RWPE2 (cell line): ENCODE measurements around the gene WLS.

Experiments
- ATAC-seq: fragments of 200-7000 bp; cut with Tn5 transposase; 3 replicates; pipeline ENCODE4 v1.9.1; 2021; ENCODE audit warnings: low read depth
- DNase-seq: peaks from one replicate; pipeline ENCODE4 v3.0.0-alpha.2; 2020; ENCODE audit warnings: low spot score
- H3K27ac ChIP-seq: fragments of 450-650 bp; 2 replicates; pipeline ENCODE4 v1.5.1; 2017; ENCODE audit warnings: mild to moderate bottlenecking; ENCODE audit not compliant: poor library complexity, severe bottlenecking
- H3K27me3 ChIP-seq: fragments of 250-450 bp; sonication (Bioruptor Pico); 2 replicates; pipeline ENCODE4 v1.5.1; 2021; ENCODE audit warnings: mild to moderate bottlenecking, moderate library complexity; ENCODE audit not compliant: insufficient read depth, poor library complexity, severe bottlenecking
- H3K36me3 ChIP-seq: fragments of 250-450 bp; sonication (Bioruptor Pico); 2 replicates; pipeline ENCODE4 v1.5.1; 2020; ENCODE audit warnings: low read depth, mild to moderate bottlenecking, moderate library complexity
- H3K4me1 ChIP-seq: fragments of 250-450 bp; sonication (Bioruptor Pico); 2 replicates; pipeline ENCODE4 v1.5.1; 2021; ENCODE audit warnings: mild to moderate bottlenecking, moderate library complexity; ENCODE audit not compliant: insufficient read depth, poor library complexity, severe bottlenecking
- H3K4me3 ChIP-seq: fragments of 250-450 bp; sonication (Bioruptor Pico); 2 replicates; pipeline ENCODE4 v1.5.1; 2021; ENCODE audit warnings: mild to moderate bottlenecking, moderate library complexity; ENCODE audit not compliant: severe bottlenecking
- H3K9me3 ChIP-seq: fragments of 250-450 bp; sonication (Bioruptor Pico); 2 replicates; pipeline ENCODE4 v1.5.1; 2021; ENCODE audit warnings: mild to moderate bottlenecking, moderate library complexity; ENCODE audit not compliant: severe bottlenecking
- CTCF ChIP-seq: fragments of 450-650 bp; IDR thresholded peaks from one replicate; pipeline ENCODE4 v1.5.1; 2017; ENCODE audit warnings: mild to moderate bottlenecking, moderate library complexity; ENCODE audit not compliant: poor library complexity, severe bottlenecking

WLS gene

GRCh38 chr1:68168545-68169171 lies 63.7 kb downstream of the WLS start:
- ATAC-seq = no peak

GRCh38 chr1:68167211-68167610 lies 65.1 kb downstream of the WLS start:
- no peak for TF ChIP-seq CTCF
- 0 out of 2 replicates have a peak, but pooled peaks cover 4% of the 10 kb centered on the region for H3K36me3 ChIP-seq
- ATAC-seq (no peak), DNase-seq (no peak)
- no peaks in the 10 kb centered on the region for H3K9me3 ChIP-seq
- H3K27me3 ChIP-seq = no peaks in the 10 kb centered on the region
- no peak overlapping the region for H3K27ac ChIP-seq
- H3K4me1 ChIP-seq = no peaks in the 10 kb centered on the region
- H3K4me3 ChIP-seq = no peak overlapping the region

More at GRCh38 chr1:68168545-68169171, 63.7 kb downstream of the WLS start:
- Histone ChIP-seq H3K4me3 (no peak overlapping the region), H3K27me3 (no peaks in the 10 kb centered on the region), H3K4me1 (peaks cover 4% of the 10 kb centered on the region), H3K27ac (no peak overlapping the region), H3K9me3 (no peaks in the 10 kb centered on the region), H3K36me3 (0 out of 2 replicates have a peak, but pooled peaks cover 4% of the 10 kb centered on the region)
- no peak for DNase-seq
- TF ChIP-seq CTCF = no peak

- ATAC-seq (no peak), DNase-seq (no peak)
- Histone ChIP-seq H3K4me3 (no peak overlapping the region), H3K9me3 (no peaks in the 10 kb centered on the region), H3K27me3 (no peaks in the 10 kb centered on the region), H3K4me1 (no peaks in the 10 kb centered on the region), H3K27ac (no peak overlapping the region), H3K36me3 (0 out of 2 replicates have a peak, but pooled peaks cover 4% of the 10 kb centered on the region)
- no peak for TF ChIP-seq CTCF
Observed at GRCh38 chr1:68166348-68166747, 66.0 kb downstream of the WLS start.

- ATAC-seq (no peak), DNase-seq (no peak)
- TF ChIP-seq CTCF = no peak
- no peak overlapping the region for H3K27ac ChIP-seq
- no peaks in the 10 kb centered on the region for H3K4me1 ChIP-seq
- no peaks in the 10 kb centered on the region for H3K27me3 ChIP-seq
- H3K36me3 ChIP-seq = 0 out of 2 replicates have a peak, but pooled peaks cover 4% of the 10 kb centered on the region
- H3K4me3 ChIP-seq = no peak overlapping the region
- no peaks in the 10 kb centered on the region for H3K9me3 ChIP-seq
Observed at GRCh38 chr1:68165665-68166064, 66.7 kb downstream of the WLS start.

GRCh38 chr1:68164918-68165317 lies 67.4 kb downstream of the WLS start:
- ATAC-seq (no peak), DNase-seq (no peak)
- H3K36me3 ChIP-seq = 0 out of 2 replicates have a peak, but pooled peaks cover 4% of the 10 kb centered on the region
- no peaks in the 10 kb centered on the region for H3K4me1 ChIP-seq
- no peaks in the 10 kb centered on the region for H3K27me3 ChIP-seq
- no peak overlapping the region for H3K4me3 ChIP-seq
- no peaks in the 10 kb centered on the region for H3K9me3 ChIP-seq
- H3K27ac ChIP-seq = no peak overlapping the region
- TF ChIP-seq CTCF = no peak
